Measurements from ENCODE around the gene FLT3.

The FLT3 gene

GRCh38 chr13:27985600-27985999, 114.8 kb downstream of the FLT3 start:
- FAIRE-seq (no peak), DNase-seq (ENCODE audit: insufficient read length, low spot score) (no peak)
- TF ChIP-seq POLR2A (IDR thresholded peaks at IDR 0.05; ENCODE audit: low read depth, low read length): no peak

GRCh38 chr13:27982361-27982760, 118.0 kb downstream of the FLT3 start:
- no peak for TF ChIP-seq POLR2A (IDR thresholded peaks at IDR 0.05; ENCODE audit: low read depth, low read length)
- DNase-seq (ENCODE audit: insufficient read length, low spot score) (no peak), FAIRE-seq (no peak)

GRCh38 chr13:27981006-27981708, 119.2 kb downstream of the FLT3 start:
- no peak for TF ChIP-seq POLR2A (IDR thresholded peaks at IDR 0.05; ENCODE audit: low read depth, low read length)
- FAIRE-seq: no peak

GRCh38 chr13:27980280-27980998, 119.9 kb downstream of the FLT3 start:
- DNase-seq (ENCODE audit: insufficient read length, low spot score) (no peak), FAIRE-seq (no peak)
- TF ChIP-seq POLR2A (IDR thresholded peaks at IDR 0.05; ENCODE audit: low read depth, low read length): no peak

More at GRCh38 chr13:27981006-27981708, 119.2 kb downstream of the FLT3 start:
- DNase-seq (ENCODE audit: insufficient read length, low spot score): no peak

- FAIRE-seq (no peak), DNase-seq (ENCODE audit: insufficient read length, low spot score) (no peak)
- TF ChIP-seq POLR2A (IDR thresholded peaks at IDR 0.05; ENCODE audit: low read depth, low read length): no peak
Measured at GRCh38 chr13:27979765-27980279, 120.6 kb downstream of the FLT3 start.

GRCh38 chr13:27979001-27979643, 121.3 kb downstream of the FLT3 start:
- TF ChIP-seq POLR2A (IDR thresholded peaks at IDR 0.05; ENCODE audit: low read depth, low read length): no peak
- FAIRE-seq: no peak
- DNase-seq (ENCODE audit: insufficient read length, low spot score): no peak

GRCh38 chr13:27978301-27978968, 121.9 kb downstream of the FLT3 start:
- FAIRE-seq (no peak), DNase-seq (ENCODE audit: insufficient read length, low spot score) (no peak)
- TF ChIP-seq POLR2A (IDR thresholded peaks at IDR 0.05; ENCODE audit: low read depth, low read length): no peak

GRCh38 chr13:27977476-27978300, 122.7 kb downstream of the FLT3 start:
- DNase-seq (ENCODE audit: insufficient read length, low spot score) (no peak), FAIRE-seq (no peak)
- no peak for TF ChIP-seq POLR2A (IDR thresholded peaks at IDR 0.05; ENCODE audit: low read depth, low read length)

- FAIRE-seq: no peak
- no peak for TF ChIP-seq POLR2A (IDR thresholded peaks at IDR 0.05; ENCODE audit: low read depth, low read length)
- DNase-seq (ENCODE audit: insufficient read length, low spot score): no peak
Measured at GRCh38 chr13:27976362-27977091, 123.8 kb downstream of the FLT3 start.

- TF ChIP-seq POLR2A (IDR thresholded peaks at IDR 0.05; ENCODE audit: low read depth, low read length): no peak
- DNase-seq (ENCODE audit: insufficient read length, low spot score) (no peak), FAIRE-seq (no peak)
Measured at GRCh38 chr13:27975564-27976361, 124.6 kb downstream of the FLT3 start.

- DNase-seq (ENCODE audit: insufficient read length, low spot score) (no peak), FAIRE-seq (no peak)
- TF ChIP-seq POLR2A (IDR thresholded peaks at IDR 0.05; ENCODE audit: low read depth, low read length): no peak
Measured at GRCh38 chr13:27973961-27974662, 126.3 kb downstream of the FLT3 start.

Measured in H54 (cell line).